Gastroesophageal sphincter (tissue), 4 donors: ENCODE results near the gene SSBP4. TPM values are rescaled to one million over a fixed set of nuclear protein-coding genes. Genes with fewer than 3 reads are reported as not detected.

Source experiments
- ATAC-seq: fragments of 150-250 bp; one replicate; pipeline ENCODE4 v1.9.1; 2016; ENCODE audit warnings: mild to moderate bottlenecking, moderate library complexity
- H3K27ac ChIP-seq, 4 donors: fragments of 200-600 bp; sonication (generic) in 3 of 4; 1 replicate in 3 of 4; 2 replicates in 1 of 4; pipeline ENCODE4 v1.5.1; 2016 to 2019
- H3K27me3 ChIP-seq: fragments of 200-600 bp; sonication (generic); one replicate; pipeline ENCODE4 v1.5.1; 2019
- H3K36me3 ChIP-seq, 2 donors: fragments of 200-600 bp; sonication (generic); one replicate each; pipeline ENCODE4 v1.5.1; 2019; ENCODE audit warnings: control low read depth in 1 of 2
- H3K4me1 ChIP-seq, 3 donors: fragments of 200-600 bp; sonication (generic); 1 replicate in 2 of 3; 2 replicates in 1 of 3; pipeline ENCODE4 v1.5.1; 2016 to 2019; ENCODE audit warnings: control low read depth in 2 of 3
- H3K4me3 ChIP-seq, 2 donors: fragments of 200-600 bp; sonication (generic); one replicate each; pipeline ENCODE4 v1.5.1; 2019; ENCODE audit warnings: mild to moderate bottlenecking in 1 of 2, moderate library complexity in 1 of 2
- H3K9me3 ChIP-seq, 3 donors: fragments of 200-600 bp; sonication (generic); one replicate each; pipeline ENCODE4 v1.5.1; 2017 to 2019; ENCODE audit warnings: control low read depth in 2 of 3
- CTCF ChIP-seq, 4 experiments: fragments of 200-600 bp in 2 of 4; fragments of 450-650 bp in 2 of 4; sonication (generic) in 1 of 4; IDR thresholded peaks; one replicate each; pipeline ENCODE4 v1.5.1; 2017 to 2019; ENCODE audit warnings: antibody characterized with exemption in 4 of 4, mild to moderate bottlenecking in 2 of 4, moderate library complexity in 2 of 4
- EP300 ChIP-seq: sonication (generic); formaldehyde crosslinking; IDR thresholded peaks from one replicate; pipeline ENCODE4 v1.6.1; 2017; ENCODE audit warnings: antibody characterized with exemption, mild to moderate bottlenecking
- POLR2A ChIP-seq, 2 donors: fragments of 450-650 bp; IDR thresholded peaks; one replicate each; pipeline ENCODE4 v1.6.1; 2017; ENCODE audit warnings: antibody characterized with exemption in 2 of 2, mild to moderate bottlenecking in 2 of 2, moderate library complexity in 1 of 2
- POLR2AphosphoS5 ChIP-seq: sonication (generic); formaldehyde crosslinking; IDR thresholded peaks from one replicate; pipeline ENCODE4 v1.6.1; 2017; ENCODE audit warnings: antibody characterized with exemption
- WGBS, 2 donors: methylation state at CpG; one replicate each; pipeline ENCODE4 v1.1.5; 2018; ENCODE audit warnings: low coverage in 1 of 2; 5-methylcytosine and 5-hydroxymethylcytosine counted together
- total RNA-seq, 4 donors: library from RNA; depleted of rRNA; stranded (reverse); fragments of >200 nt; gene quantifications; one replicate each; pipeline ENCODE4 v1.1.0, GENCODE V29; 2016

SSBP4 gene
- total RNA-seq, 4 donors from 2014 or later = 58.4 to 76.2 (median 61.3) TPM

- peak; percentile 87 for ATAC-seq
- peaks cover 0 to 22% (median 11%) of the 10 kb centered on the region in 3 donors for H3K4me1 ChIP-seq
- peak overlapping the region in 3 of 4 donors; percentile 12 to 52 (median 19) for H3K27ac ChIP-seq
- H3K27me3 ChIP-seq = no peaks in the 10 kb centered on the region
- no peak for TF ChIP-seq EP300
- TF ChIP-seq CTCF (IDR thresholded peaks at IDR 0.05) = peak in 3 of 4 experiments; percentile 96 to 99 (median 99)
- TF ChIP-seq POLR2AphosphoS5 = peak; percentile 55
- H3K4me3 ChIP-seq = no peak overlapping the region
- no peaks in the 10 kb centered on the region for H3K9me3 ChIP-seq
- peaks cover 0 to 79% of the 10 kb centered on the region in 2 donors for H3K36me3 ChIP-seq
- no CpG with 5 or more reads among the region's 26 CpGs for WGBS, 2 donors
These were observed 32.0 kb downstream of the SSBP4 start for GRCh38 chr19:18450931-18451836.

DNA sequence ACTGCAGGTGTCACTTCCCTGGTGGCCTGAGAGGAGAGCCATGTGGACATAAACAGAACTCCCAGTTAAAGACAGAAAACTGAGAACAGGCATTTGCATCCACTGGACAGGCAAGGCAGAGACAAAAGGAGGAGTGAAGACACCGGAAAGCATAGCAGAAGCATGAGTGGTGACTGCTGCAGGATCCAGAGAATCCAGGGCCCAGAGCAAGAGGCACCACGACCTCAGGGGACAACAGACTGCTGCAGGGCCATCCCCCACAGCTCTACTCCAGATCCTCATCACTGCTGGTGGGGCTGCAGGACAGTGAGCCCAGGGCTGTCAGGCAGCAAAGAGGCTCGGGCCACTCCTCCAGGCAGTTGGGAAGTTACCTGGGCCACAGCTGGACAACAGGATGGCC lies 33.2 kb downstream of the SSBP4 start:
- 87 to 90% methylated on average over 2 to 3 of the region's 3 CpGs for WGBS, 2 donors
- H3K36me3 ChIP-seq = peaks cover 0 to 71% of the 10 kb centered on the region in 2 donors

GRCh38 chr19:18453269-18454024 lies 34.2 kb downstream of the SSBP4 start:
- Histone ChIP-seq H3K9me3 (no peaks in the 10 kb centered on the region), H3K27ac (no peak overlapping the region), H3K36me3 (peaks cover 0 to 70% of the 10 kb centered on the region in 2 donors), H3K4me1 (peaks cover 0 to 44% (median 23%) of the 10 kb centered on the region in 3 donors), H3K27me3 (no peaks in the 10 kb centered on the region), H3K4me3 (no peak overlapping the region)
- 80 to 83% methylated on average over 4 to 8 of the region's 10 CpGs for WGBS, 2 donors
- ATAC-seq = no peak
- TF ChIP-seq POLR2A (IDR thresholded peaks at IDR 0.05) (no peak), CTCF (IDR thresholded peaks at IDR 0.05) (no peak), EP300 (no peak), POLR2AphosphoS5 (no peak)

More for the DNA sequence above, 33.2 kb downstream of the SSBP4 start:
- no peak overlapping the region for H3K4me3 ChIP-seq
- H3K27me3 ChIP-seq = no peaks in the 10 kb centered on the region
- H3K9me3 ChIP-seq = no peaks in the 10 kb centered on the region
- no peak overlapping the region for H3K27ac ChIP-seq
- peaks cover 0 to 34% (median 16%) of the 10 kb centered on the region in 3 donors for H3K4me1 ChIP-seq
- ATAC-seq = no peak
- TF ChIP-seq CTCF (IDR thresholded peaks at IDR 0.05) (no peak), EP300 (no peak), POLR2AphosphoS5 (no peak), POLR2A (IDR thresholded peaks at IDR 0.05) (no peak)

DNA sequence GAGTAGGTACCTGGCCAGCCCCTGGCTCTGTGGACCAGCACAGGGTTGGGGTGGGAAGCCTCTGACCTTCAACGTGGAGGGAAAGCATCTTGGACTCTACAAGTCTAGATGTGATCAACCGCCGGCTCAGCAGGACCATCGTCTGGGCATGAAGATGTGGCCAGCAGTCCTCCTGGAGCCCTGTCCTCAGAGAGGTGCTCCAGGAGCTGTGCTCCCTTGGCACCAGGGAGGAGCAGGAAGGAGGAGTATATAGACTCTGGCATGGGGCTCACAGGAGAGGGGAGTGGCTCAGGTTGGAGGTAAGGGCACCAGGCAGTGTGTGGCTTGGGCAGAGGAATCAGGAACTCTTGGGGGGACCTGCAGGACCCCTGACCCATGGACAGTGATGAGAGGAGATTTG lies 37.1 kb downstream of the SSBP4 start:
- TF ChIP-seq POLR2AphosphoS5 (no peak), CTCF (IDR thresholded peaks at IDR 0.05) (no peak), EP300 (no peak), POLR2A (IDR thresholded peaks at IDR 0.05) (no peak)
- WGBS, 2 donors = 80% methylated on average over 1 of the region's 4 CpGs; no CpG with 5 or more reads in 1 of the 2 donors
- Histone ChIP-seq H3K36me3 (peaks cover 0 to 60% of the 10 kb centered on the region in 2 donors), H3K27me3 (no peaks in the 10 kb centered on the region), H3K9me3 (no peaks in the 10 kb centered on the region), H3K4me1 (peaks cover 8 to 59% (median 29%) of the 10 kb centered on the region in 3 donors), H3K4me3 (no peak overlapping the region), H3K27ac (peak overlapping the region in 3 of 4 donors; percentile 90 to 99 (median 91))
- ATAC-seq = no peak
